Fibroblast of lung (primary cell): Measurements from ENCODE around the gene PIK3C2G.

Source experiments
- CTCF ChIP-seq, 2 donors: IDR thresholded peaks in 1 of 2; conservative IDR thresholded peaks in 1 of 2; 1 replicate in 1 of 2; 2 replicates in 1 of 2; pipeline ENCODE4 v1.5.1; 2011 to 2012; ENCODE audit warnings: low read length in 2 of 2, control low read depth in 1 of 2, inconsistent platforms in 1 of 2, low read depth in 1 of 2, mild to moderate bottlenecking in 1 of 2
- EZH2 ChIP-seq: IDR thresholded peaks from 2 replicates; pipeline ENCODE4 v1.5.1; 2012; ENCODE audit warnings: low read length, control low read depth, mild to moderate bottlenecking; ENCODE audit errors: missing control alignments

- no peak for TF ChIP-seq CTCF (conservative IDR thresholded peaks at IDR 0.05 in 1 of 2, IDR thresholded peaks at IDR 0.05 in 1 of 2; ENCODE audit: low read depth in 1 of 2, low read length in 2 of 2)
- TF ChIP-seq EZH2: no peak
These were observed 158.0 kb downstream of the PIK3C2G start for GRCh38 chr12:18419311-18419710.
